Adrenal gland (tissue), 12 donors: Measurements from ENCODE around the gene MAPT. TPM values are rescaled to one million over a fixed set of nuclear protein-coding genes. Genes with fewer than 3 reads are reported as not detected.
"Not testable (repeated sequence)": the region's sequence is repeated elsewhere in the genome, so short reads cannot be mapped to it uniquely, and the experiment has no call there.

Source experiments
- DNase-seq, 7 donors: peaks; one replicate each; pipeline ENCODE4 v3.0.0-alpha.2; 2019 to 2020
- H3K27ac ChIP-seq, 5 donors: fragments of 200-600 bp; sonication (generic) in 4 of 5; 1 replicate in 3 of 5; 2 replicates in 2 of 5; pipeline versions ENCODE4 v1.5.1 to v1.8.0; 2016 to 2020; ENCODE audit warnings: mild to moderate bottlenecking in 1 of 5
- H3K27me3 ChIP-seq: fragments of 200-600 bp; 2 replicates; pipeline ENCODE4 v1.8.0; 2021
- H3K36me3 ChIP-seq, 2 donors: fragments of 200-600 bp; replicated peaks in 1 of 2; 1 replicate in 1 of 2; 2 replicates in 1 of 2; pipeline versions ENCODE4 v1.5.1 to v1.8.0; 2018 to 2022
- H3K4me1 ChIP-seq, 2 donors: fragments of 200-600 bp; replicated peaks in 1 of 2; 1 replicate in 1 of 2; 2 replicates in 1 of 2; pipeline versions ENCODE4 v1.5.1 to v1.8.0; 2018 to 2021
- H3K4me3 ChIP-seq, 4 donors: fragments of 200-600 bp; sonication (generic) in 3 of 4; one replicate each; pipeline ENCODE4 v1.5.1; 2016 to 2018
- H3K9me3 ChIP-seq, 3 donors: fragments of 200-600 bp; sonication (generic) in 1 of 3; replicated peaks in 1 of 3; 1 replicate in 2 of 3; 2 replicates in 1 of 3; pipeline versions ENCODE4 v1.5.1 to v1.8.0; 2016 to 2021
- POLR2A ChIP-seq, 2 donors: fragments of 450-650 bp; IDR thresholded peaks; one replicate each; pipeline ENCODE4 v1.6.1; 2017; ENCODE audit warnings: antibody characterized with exemption in 2 of 2, mild to moderate bottlenecking in 2 of 2, moderate library complexity in 1 of 2
- WGBS, 4 donors: extraction: QIAGEN DNeasy Blood & Tissue Kit in 2 of 4; methylation state at CpG; one replicate each; pipeline versions ENCODE4 v1.1.5 to v1.1.7; 2013 to 2017; 5-methylcytosine and 5-hydroxymethylcytosine counted together
- intact Hi-C, 2 donors: fragments of 100-400 bp; cut with DNase I; formaldehyde crosslinking; loops; one replicate each; pipeline versions ENCODE4 v1.14.1 to v1.15.0; 2022 to 2023
- polyA plus RNA-seq, 3 donors: library from polyadenylated mRNA; stranded (reverse); fragments of 200-250 nt in 2 of 3; fragments of 350-450 nt in 1 of 3; fragmentation: Illumina TruSeq in 1 of 3; extraction: RNeasy Lipid Tissue Mini Kit (QIAGEN cat#74804) in 1 of 3; gene quantifications; one replicate each; pipeline ENCODE4 v1.2.3, GENCODE V29; 2013 to 2014
- total RNA-seq, 9 donors: library from RNA; depleted of rRNA in 4 of 9; stranded (reverse); fragments of >200 nt in 4 of 9; fragments of 120-200 nt in 1 of 9; fragmentation: NEBNext Ultra II Directional in 1 of 9; extraction: Animal tissue kit (Norgen Biotek cat#: 25700) in 1 of 9; gene quantifications; one replicate each; pipeline versions ENCODE4 v1.1.0 to v1.2.4, GENCODE V29; 2013 to 2023
- TF ChIP-seq, protein P1 (sequence below), 6 experiments: fragments of 450-650 bp in 4 of 6; fragments of 200-600 bp in 2 of 6; sonication (generic) in 1 of 6; IDR thresholded peaks; 1 replicate in 5 of 6; 2 replicates in 1 of 6; pipeline versions ENCODE4 v1.5.1 to v1.8.0; 2016 to 2021; ENCODE audit warnings: antibody characterized with exemption in 6 of 6, mild to moderate bottlenecking in 2 of 6, moderate library complexity in 1 of 6
- donor health status: healthy with polysubstance abuse.
- donor health status: Bipolar disorder and iron deficiency.
- donor health status: DM: yes; HTN: yes; CAD: no.
- donor health status: DM: no; HTN: no; CAD: no.
- donor health status: DM: no; HTN: no; CAD: no.
- donor health status: DM: yes; HTN: yes; CAD: no.

The MAPT gene
- total and polyA plus RNA-seq, 12 donors = 0.72 to 17.6 (median 3.3) TPM

DNA sequence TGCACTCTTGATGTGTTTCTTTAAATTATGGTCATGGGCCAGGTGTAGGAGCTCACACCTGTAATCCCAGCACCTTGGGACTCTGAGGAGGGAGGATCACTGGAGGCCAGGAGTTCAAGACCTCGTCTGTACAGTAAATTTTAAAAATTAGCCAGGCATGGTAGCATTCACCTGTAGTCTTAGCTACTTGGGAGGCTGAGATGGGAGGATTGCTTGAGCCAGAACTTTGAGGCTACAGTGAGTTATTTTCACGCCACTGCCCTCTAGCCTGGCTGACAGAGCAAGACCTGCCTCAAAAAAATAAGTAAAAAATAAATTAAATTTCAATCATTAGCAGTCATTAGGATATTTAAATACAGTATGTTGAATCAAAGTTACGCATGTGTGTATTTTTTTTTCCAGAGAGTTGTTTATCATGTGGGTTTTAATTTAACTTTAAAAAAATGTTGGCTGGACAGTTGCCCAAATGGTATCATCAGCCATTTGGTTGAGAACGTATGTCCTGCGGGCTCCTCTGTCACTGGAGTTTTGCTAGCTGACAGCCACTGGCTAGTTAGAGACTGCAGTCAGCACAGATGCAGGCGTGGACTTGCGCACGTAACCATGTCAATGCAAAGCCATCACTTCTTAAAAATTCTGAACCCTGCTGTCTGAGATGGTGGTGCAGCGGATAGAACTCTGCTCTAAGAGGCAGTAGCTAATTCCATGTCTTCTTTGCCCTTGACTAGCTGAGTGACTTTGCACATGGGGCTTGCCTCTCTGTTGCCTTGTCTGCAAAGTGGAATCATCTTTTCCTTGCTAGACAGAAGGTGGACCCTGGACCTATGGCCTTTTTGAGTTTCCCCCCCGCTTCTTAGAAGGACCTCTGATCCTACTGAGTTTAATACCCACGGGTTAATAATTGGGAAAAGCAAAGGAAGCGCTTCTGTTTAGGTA is 40.0 kb downstream of the MAPT start:
- TF ChIP-seq, protein P1, sequence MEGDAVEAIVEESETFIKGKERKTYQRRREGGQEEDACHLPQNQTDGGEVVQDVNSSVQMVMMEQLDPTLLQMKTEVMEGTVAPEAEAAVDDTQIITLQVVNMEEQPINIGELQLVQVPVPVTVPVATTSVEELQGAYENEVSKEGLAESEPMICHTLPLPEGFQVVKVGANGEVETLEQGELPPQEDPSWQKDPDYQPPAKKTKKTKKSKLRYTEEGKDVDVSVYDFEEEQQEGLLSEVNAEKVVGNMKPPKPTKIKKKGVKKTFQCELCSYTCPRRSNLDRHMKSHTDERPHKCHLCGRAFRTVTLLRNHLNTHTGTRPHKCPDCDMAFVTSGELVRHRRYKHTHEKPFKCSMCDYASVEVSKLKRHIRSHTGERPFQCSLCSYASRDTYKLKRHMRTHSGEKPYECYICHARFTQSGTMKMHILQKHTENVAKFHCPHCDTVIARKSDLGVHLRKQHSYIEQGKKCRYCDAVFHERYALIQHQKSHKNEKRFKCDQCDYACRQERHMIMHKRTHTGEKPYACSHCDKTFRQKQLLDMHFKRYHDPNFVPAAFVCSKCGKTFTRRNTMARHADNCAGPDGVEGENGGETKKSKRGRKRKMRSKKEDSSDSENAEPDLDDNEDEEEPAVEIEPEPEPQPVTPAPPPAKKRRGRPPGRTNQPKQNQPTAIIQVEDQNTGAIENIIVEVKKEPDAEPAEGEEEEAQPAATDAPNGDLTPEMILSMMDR (IDR thresholded peaks at IDR 0.05) = no peak
- TF ChIP-seq POLR2A (IDR thresholded peaks at IDR 0.05) = no peak
- Histone ChIP-seq H3K4me3 (no peak overlapping the region), H3K4me1 (no peaks in the 10 kb centered on the region), H3K27ac (no peak overlapping the region), H3K9me3 (no peaks in the 10 kb centered on the region), H3K27me3 (no peaks in the 10 kb centered on the region), H3K36me3 (no peaks in the 10 kb centered on the region)
- intact Hi-C loops = no loop called here
- 74 to 84% (median 82%) methylated on average over 12 of the region's 12 CpGs for WGBS, 4 donors
- DNase-seq = no peak

DNA sequence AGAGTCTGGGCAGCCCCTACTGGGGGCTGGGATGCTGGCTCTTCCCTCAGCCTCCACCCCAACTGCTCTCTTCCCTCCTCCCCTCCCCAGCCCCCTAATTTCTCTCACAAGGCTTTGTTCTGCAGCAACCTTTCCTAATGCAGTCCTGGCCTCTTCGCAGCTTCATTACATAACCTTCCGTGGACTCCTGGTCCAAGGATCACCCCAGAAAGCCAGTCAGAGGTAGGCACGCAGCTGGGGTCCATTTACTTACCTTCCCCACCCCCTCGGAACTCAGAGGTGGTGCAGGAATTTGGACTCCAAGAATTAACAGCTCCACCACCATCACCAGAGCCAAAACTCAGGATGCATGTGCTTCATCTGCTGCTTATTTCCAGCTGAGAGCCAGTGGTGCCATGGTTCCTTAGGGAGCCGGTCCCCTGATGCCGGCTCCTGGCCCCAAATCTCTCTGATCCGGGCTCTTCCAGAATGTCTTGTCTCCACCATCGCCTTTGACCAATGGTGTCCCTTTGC is 40.9 kb downstream of the MAPT start:
- H3K9me3 ChIP-seq = no peaks in the 10 kb centered on the region
- TF ChIP-seq, protein P1 (IDR thresholded peaks at IDR 0.05) = no peak
- TF ChIP-seq POLR2A (IDR thresholded peaks at IDR 0.05) = no peak
- intact Hi-C loops = no loop called here
- no peak for DNase-seq
- no peaks in the 10 kb centered on the region for H3K4me1 ChIP-seq
- no peaks in the 10 kb centered on the region for H3K27me3 ChIP-seq
- H3K36me3 ChIP-seq = no peaks in the 10 kb centered on the region
- H3K4me3 ChIP-seq = no peak overlapping the region
- H3K27ac ChIP-seq = no peak overlapping the region
- WGBS, 4 donors = 78 to 89% (median 84%) methylated on average over 8 of the region's 8 CpGs

DNA sequence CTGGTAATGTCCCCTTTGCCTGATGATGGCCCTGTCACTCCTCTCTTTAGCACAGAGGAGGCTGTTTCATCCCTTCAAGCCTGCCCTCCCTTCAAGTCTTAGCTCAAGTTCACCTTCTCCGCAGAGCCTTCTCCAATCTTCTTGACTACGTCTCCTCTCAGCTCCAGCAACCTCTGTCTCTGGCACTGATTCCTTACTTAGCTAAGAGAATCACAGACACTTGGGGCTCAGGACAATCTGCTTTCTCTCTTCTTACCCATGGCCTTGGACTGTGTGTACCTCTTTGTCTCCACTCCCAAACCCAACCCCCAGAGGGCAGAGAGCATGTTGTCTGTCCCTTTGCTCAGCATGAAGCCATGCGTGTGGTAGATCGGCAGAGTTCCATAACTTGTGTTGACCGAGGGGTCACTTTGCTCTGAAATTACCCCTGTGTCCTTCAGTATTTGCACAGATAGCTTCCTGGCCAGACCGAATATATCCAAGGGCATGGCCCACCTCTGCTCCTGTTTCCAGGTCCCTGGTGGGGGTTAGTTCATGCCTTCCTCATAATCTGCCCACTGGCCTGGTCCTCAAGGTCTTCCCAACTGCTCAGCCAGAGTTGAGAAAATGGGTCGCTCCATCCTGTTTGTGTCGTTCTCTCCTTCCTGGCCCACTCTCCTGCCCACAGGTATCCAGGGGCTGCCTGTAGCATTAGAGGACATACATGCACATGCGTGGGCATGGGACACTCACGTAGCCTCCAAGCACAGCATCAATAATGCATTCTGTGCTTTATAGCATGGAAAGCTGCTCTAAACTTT is 41.6 kb downstream of the MAPT start:
- 87 to 92% (median 90%) methylated on average over 10 of the region's 10 CpGs for WGBS, 4 donors
- H3K36me3 ChIP-seq = no peaks in the 10 kb centered on the region
- no peak for TF ChIP-seq POLR2A (IDR thresholded peaks at IDR 0.05)
- TF ChIP-seq, protein P1 (IDR thresholded peaks at IDR 0.05) = no peak
- no peaks in the 10 kb centered on the region for H3K27me3 ChIP-seq
- H3K4me1 ChIP-seq = no peaks in the 10 kb centered on the region
- no peak overlapping the region for H3K4me3 ChIP-seq
- no peak for DNase-seq
- H3K9me3 ChIP-seq = no peaks in the 10 kb centered on the region
- no peak overlapping the region for H3K27ac ChIP-seq
- intact Hi-C loops = no loop called here

DNA sequence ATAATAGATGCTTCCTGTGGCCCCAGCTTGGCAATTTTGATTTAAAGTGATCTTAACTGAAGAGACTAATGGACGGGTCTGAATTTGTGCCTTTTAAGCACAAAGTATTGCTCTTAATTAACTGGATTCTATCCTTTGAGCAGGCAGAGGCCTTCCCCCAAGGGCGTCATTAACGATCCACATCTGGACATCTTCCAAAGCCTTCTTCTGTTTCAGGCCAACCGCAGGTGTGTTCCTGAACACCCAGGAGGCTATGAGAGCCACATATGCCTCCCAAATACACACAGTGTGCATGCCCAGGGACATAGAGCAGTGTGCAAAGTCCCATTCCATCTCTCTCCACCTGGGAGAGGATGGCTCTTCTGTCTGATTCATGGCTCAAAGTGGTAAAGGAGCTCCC is 42.3 kb downstream of the MAPT start:
- 62 to 73% (median 69%) methylated on average over 4 of the region's 4 CpGs for WGBS, 4 donors
- no peak for DNase-seq

DNA sequence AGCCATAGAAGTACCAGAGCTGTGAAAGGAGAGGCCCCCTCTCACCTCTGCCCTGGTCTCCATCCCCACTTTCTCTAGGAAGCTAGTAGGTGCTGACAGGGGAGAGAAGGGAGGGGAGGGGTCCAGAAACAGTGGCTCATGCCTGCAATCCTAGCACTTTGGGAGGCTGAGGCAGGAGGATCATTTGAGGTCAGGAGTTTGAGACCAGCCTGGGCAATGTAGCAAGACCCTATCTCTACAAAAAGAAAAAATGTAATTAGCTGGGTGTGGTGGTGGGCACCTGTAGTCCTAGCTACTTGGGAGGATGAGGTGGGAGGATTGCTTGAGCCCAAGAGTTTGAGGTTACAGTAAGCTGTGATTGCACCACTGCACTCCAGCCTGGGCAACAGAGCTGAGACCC is 42.8 kb downstream of the MAPT start:
- DNase-seq, H3K27me3 ChIP-seq, H3K9me3 ChIP-seq, H3K4me1 ChIP-seq, H3K27ac ChIP-seq, H3K36me3 ChIP-seq, H3K4me3 ChIP-seq, intact Hi-C loops: not testable (repeated sequence)

More for the DNA sequence above, 42.3 kb downstream of the MAPT start:
- H3K4me1 ChIP-seq = no peaks in the 10 kb centered on the region
- H3K4me3 ChIP-seq = no peak overlapping the region
- TF ChIP-seq, protein P1 (IDR thresholded peaks at IDR 0.05) = no peak
- no peak for TF ChIP-seq POLR2A (IDR thresholded peaks at IDR 0.05)
- H3K9me3 ChIP-seq = no peaks in the 10 kb centered on the region
- no peaks in the 10 kb centered on the region for H3K36me3 ChIP-seq
- no peak overlapping the region for H3K27ac ChIP-seq
- no peaks in the 10 kb centered on the region for H3K27me3 ChIP-seq
- intact Hi-C loops = no loop called here
